ENCODE measurements around the gene M1AP. TPM values are rescaled to one million over a fixed set of nuclear protein-coding genes. Genes with fewer than 3 reads are reported as not detected.
A peak's percentile ranks its signal among the peaks of the same experiment; 100 is the strongest.

Gene M1AP
- total RNA-seq, 1 experiment from 2014 or later = not detected

DNA sequence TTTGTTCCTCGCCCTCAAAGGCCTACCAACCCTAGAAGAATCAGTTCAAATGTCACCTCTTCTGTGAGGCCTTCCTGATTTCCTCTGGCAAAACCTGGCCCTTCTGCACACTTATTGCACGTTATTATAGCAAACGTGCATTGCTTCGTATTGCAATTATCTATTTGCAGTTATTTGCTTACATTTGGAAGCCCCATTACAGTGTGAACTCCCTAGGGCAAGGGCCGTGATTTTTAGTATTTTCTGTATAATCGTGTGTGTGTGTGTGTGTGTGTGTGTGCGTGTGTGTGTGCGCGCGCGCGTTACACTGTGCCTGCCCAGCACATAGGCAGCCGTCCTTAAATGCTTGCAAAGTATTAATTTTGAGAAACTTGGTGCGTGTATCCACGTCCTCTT lies 5.5 kb upstream of the M1AP start:
- BruUV-seq (replicated peaks) = no TSS peak
- Histone ChIP-seq H3K9me3 (ENCODE audit: low read length) (no peaks in the 10 kb centered on the region), H3K79me2 (ENCODE audit: low read length) (no peaks in the 10 kb centered on the region), H3K4me1 (ENCODE audit: insufficient read depth, low read length) (peaks cover 7% of the 10 kb centered on the region), H3K36me3 (ENCODE audit: low read depth, low read length) (no peaks in the 10 kb centered on the region), H2AFZ (ENCODE audit: low read length) (peak overlapping the region; percentile 96), H3K27ac (ENCODE audit: low read length) (no peak overlapping the region), H3K9me2 (replicated peaks; ENCODE audit: low read length) (no peaks in the 10 kb centered on the region), H3K27me3 (ENCODE audit: low read length) (no peaks in the 10 kb centered on the region), H4K20me1 (ENCODE audit: low read length) (no peaks in the 10 kb centered on the region), H3K4me3 (ENCODE audit: low read length) (peak overlapping the region; percentile 82), H3K4me2 (ENCODE audit: low read length) (peak overlapping the region; percentile 91), H3F3A (ENCODE audit: low read length, unreplicated experiment) (no peaks in the 10 kb centered on the region), H3K9ac (ENCODE audit: low read length) (peak overlapping the region; percentile 38; the same call in 1 of the 2 replicates)
- intact Hi-C loops (cut with micrococcal nuclease) = loop anchor here (10.0 kb wide), 1 partner anchor 49 kb away; no protein-coding TSS in a partner anchor
- ATAC-seq (peak; percentile 35), DNase-seq (no peak)
- ChIA-PET CTCF (no interaction called here), POLR2A (ENCODE audit: unreplicated experiment) (interaction anchor here (0.7 kb wide), 2 partner anchors 41 to 51 kb away, joined by 4 to 6 read pairs; no protein-coding TSS in a partner anchor)
- TF ChIP-seq, protein P1, sequence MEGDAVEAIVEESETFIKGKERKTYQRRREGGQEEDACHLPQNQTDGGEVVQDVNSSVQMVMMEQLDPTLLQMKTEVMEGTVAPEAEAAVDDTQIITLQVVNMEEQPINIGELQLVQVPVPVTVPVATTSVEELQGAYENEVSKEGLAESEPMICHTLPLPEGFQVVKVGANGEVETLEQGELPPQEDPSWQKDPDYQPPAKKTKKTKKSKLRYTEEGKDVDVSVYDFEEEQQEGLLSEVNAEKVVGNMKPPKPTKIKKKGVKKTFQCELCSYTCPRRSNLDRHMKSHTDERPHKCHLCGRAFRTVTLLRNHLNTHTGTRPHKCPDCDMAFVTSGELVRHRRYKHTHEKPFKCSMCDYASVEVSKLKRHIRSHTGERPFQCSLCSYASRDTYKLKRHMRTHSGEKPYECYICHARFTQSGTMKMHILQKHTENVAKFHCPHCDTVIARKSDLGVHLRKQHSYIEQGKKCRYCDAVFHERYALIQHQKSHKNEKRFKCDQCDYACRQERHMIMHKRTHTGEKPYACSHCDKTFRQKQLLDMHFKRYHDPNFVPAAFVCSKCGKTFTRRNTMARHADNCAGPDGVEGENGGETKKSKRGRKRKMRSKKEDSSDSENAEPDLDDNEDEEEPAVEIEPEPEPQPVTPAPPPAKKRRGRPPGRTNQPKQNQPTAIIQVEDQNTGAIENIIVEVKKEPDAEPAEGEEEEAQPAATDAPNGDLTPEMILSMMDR (conservative IDR thresholded peaks at IDR 0.05; ENCODE audit: low read depth, low read length) = no peak

DNA sequence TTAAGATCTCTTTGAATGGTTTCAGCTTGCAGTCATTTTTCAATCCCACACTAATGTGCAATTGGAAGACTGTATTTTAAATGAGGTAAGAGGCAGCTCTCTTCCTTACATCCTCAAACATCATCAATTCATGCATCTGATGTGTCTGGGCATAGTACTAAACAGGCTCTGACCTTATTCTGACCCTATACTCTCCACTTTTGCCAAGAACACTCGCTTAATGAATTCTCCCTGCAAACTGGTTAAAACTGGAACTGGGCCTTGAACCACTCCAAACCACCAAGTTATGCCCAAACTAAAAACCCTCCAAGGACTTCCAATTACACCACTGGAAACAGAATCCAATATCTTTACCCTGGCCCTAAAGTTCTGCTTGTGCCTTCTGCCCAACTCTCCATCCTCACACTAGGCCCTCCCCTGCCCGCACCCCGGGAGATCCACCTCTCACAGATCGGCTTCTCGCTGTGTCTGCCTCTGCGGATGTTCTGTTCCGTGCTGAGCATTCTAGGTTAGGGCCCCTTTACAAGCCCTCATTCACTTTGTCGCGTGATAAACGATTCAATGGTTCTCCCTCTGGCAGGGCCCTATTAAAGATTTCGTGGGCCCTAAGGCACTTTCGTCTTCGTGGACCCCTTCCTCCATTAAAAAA lies 1.2 kb downstream of the M1AP start:
- H3F3A ChIP-seq (ENCODE audit: low read length, unreplicated experiment) = no peaks in the 10 kb centered on the region
- no peak overlapping the region for H3K4me3 ChIP-seq (ENCODE audit: low read length)
- BruUV-seq (replicated peaks) = no TSS peak
- TF ChIP-seq, protein P1 (conservative IDR thresholded peaks at IDR 0.05; ENCODE audit: low read depth, low read length) = no peak
- TF ChIP-seq EZH2 (IDR thresholded peaks at IDR 0.05; ENCODE audit: low read length, unreplicated experiment) (no peak), EZH2phosphoT487 (IDR thresholded peaks at IDR 0.05; ENCODE audit: borderline replicate concordance, low read length) (no peak)
- CTCF ChIA-PET = no interaction called here
- no peaks in the 10 kb centered on the region for H3K4me1 ChIP-seq (ENCODE audit: insufficient read depth, low read length)
- H3K4me2 ChIP-seq (ENCODE audit: low read length) = no peak overlapping the region
- POLR2A ChIA-PET (ENCODE audit: unreplicated experiment) = no interaction called here
- no peaks in the 10 kb centered on the region for H4K20me1 ChIP-seq (ENCODE audit: low read length)
- H3K9ac ChIP-seq (ENCODE audit: low read length) = no peak overlapping the region
- no peak for DNase-seq
- no peaks in the 10 kb centered on the region for H3K27me3 ChIP-seq (ENCODE audit: low read length)
- no peak overlapping the region for H3K27ac ChIP-seq (ENCODE audit: low read length)
- H2AFZ ChIP-seq (ENCODE audit: low read length) = no peak overlapping the region
- no peaks in the 10 kb centered on the region for H3K36me3 ChIP-seq (ENCODE audit: low read depth, low read length)
- H3K79me2 ChIP-seq (ENCODE audit: low read length) = no peaks in the 10 kb centered on the region
- H3K9me2 ChIP-seq (replicated peaks; ENCODE audit: low read length) = no peaks in the 10 kb centered on the region
- no peaks in the 10 kb centered on the region for H3K9me3 ChIP-seq (ENCODE audit: low read length)
- intact Hi-C loops (cut with micrococcal nuclease) = no loop called here
- no peak for ATAC-seq

DNA sequence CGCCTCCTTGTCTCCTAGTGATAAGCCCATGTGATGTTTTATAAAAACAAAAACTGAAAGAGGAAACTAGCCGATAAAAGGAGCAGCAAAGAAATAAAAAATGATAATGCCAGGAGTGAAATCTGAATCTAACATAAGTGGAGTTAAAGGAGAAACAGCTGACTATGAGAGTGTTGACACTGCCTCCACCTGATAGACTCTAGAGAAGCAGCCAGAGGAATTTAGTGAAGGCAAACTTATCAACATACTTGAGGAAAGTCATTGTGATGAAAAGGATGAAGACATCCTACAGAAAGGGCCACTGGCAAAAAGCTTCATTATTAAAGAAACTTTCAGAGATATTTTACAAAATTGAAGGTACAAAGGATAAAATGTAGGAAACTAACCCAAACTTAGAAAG lies 1.9 kb downstream of the M1AP start:
- Histone ChIP-seq H3K9ac (ENCODE audit: low read length) (no peak overlapping the region), H3K9me3 (ENCODE audit: low read length) (no peaks in the 10 kb centered on the region), H4K20me1 (ENCODE audit: low read length) (no peaks in the 10 kb centered on the region), H3K4me1 (ENCODE audit: insufficient read depth, low read length) (no peaks in the 10 kb centered on the region), H3F3A (ENCODE audit: low read length, unreplicated experiment) (no peaks in the 10 kb centered on the region), H3K36me3 (ENCODE audit: low read depth, low read length) (no peaks in the 10 kb centered on the region), H3K4me3 (ENCODE audit: low read length) (no peak overlapping the region), H3K27me3 (ENCODE audit: low read length) (no peaks in the 10 kb centered on the region), H3K27ac (ENCODE audit: low read length) (no peak overlapping the region), H3K79me2 (ENCODE audit: low read length) (no peaks in the 10 kb centered on the region), H2AFZ (ENCODE audit: low read length) (no peak overlapping the region), H3K9me2 (replicated peaks; ENCODE audit: low read length) (no peaks in the 10 kb centered on the region), H3K4me2 (ENCODE audit: low read length) (no peak overlapping the region)
- intact Hi-C loops (cut with micrococcal nuclease) = no loop called here
- no TSS peak for BruUV-seq (replicated peaks)
- CTCF ChIA-PET = no interaction called here
- no peak for DNase-seq
- ATAC-seq = no peak; the same call in 1 of the 2 replicates
- TF ChIP-seq EZH2 (IDR thresholded peaks at IDR 0.05; ENCODE audit: low read length, unreplicated experiment) = no peak
- no peak for TF ChIP-seq EZH2phosphoT487 (IDR thresholded peaks at IDR 0.05; ENCODE audit: borderline replicate concordance, low read length)
- TF ChIP-seq, protein P1 (conservative IDR thresholded peaks at IDR 0.05; ENCODE audit: low read depth, low read length) = no peak
- POLR2A ChIA-PET (ENCODE audit: unreplicated experiment) = no interaction called here
